BLaER1 (cell line): ENCODE results near the gene KLHDC10.
"Not testable (repeated sequence)": the region's sequence is repeated elsewhere in the genome, so short reads cannot be mapped to it uniquely, and the experiment has no call there.

ENCODE experiments used
- H3K27ac ChIP-seq: shearing (Covaris generic); formaldehyde crosslinking; 2 replicates; pipeline ENCODE4 v1.8.1; 2022
- H3K27me3 ChIP-seq: shearing (Covaris generic); formaldehyde crosslinking; 2 replicates; pipeline ENCODE4 v1.8.1; 2022
- H3K36me3 ChIP-seq: shearing (Covaris generic); formaldehyde crosslinking; 2 replicates; pipeline ENCODE4 v1.8.1; 2022
- H3K4me1 ChIP-seq: shearing (Covaris generic); formaldehyde crosslinking; 2 replicates; pipeline ENCODE4 v1.8.1; 2022
- H3K4me2 ChIP-seq: shearing (Covaris generic); formaldehyde crosslinking; 2 replicates; pipeline ENCODE4 v1.8.1; 2022
- H3K4me3 ChIP-seq: shearing (Covaris generic); formaldehyde crosslinking; 2 replicates; pipeline ENCODE4 v1.8.1; 2022
- H3K9ac ChIP-seq: shearing (Covaris generic); formaldehyde crosslinking; 2 replicates; pipeline ENCODE4 v1.8.1; 2022
- H3K9me3 ChIP-seq: shearing (Covaris generic); formaldehyde crosslinking; 2 replicates; pipeline ENCODE4 v1.8.1; 2022
- H4K20me1 ChIP-seq: shearing (Covaris generic); formaldehyde crosslinking; 2 replicates; pipeline ENCODE4 v1.8.1; 2022
- Cebpa-rat ChIP-seq: shearing (Covaris generic); IDR thresholded peaks from 2 replicates; pipeline ENCODE4 v1.8.1; 2022

The KLHDC10 gene

DNA sequence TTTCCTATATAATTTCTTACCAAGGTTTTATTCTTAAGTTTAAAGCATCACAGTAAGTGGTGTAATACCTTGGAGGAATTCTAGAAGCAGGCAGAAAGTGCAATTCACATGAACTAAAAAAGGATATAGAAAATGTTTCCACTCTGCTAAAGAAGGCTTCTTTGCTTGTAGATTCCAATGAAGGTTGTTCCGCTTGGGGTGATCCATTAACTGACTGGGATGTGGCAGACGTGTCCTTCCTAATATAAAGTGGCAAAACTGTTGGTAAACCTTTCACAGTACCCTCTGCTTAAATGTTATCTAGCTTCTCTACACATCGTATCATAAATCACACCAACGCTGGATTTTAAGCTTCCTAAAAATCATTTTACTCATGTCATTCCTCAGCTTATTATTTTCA is 21.4 kb upstream of the KLHDC10 start:
- Histone ChIP-seq H3K27ac (no peak overlapping the region), H3K36me3 (peaks cover 49% of the 10 kb centered on the region), H3K4me2 (no peak overlapping the region), H3K27me3 (no peaks in the 10 kb centered on the region), H3K9me3 (no peaks in the 10 kb centered on the region), H3K4me1 (peaks cover 15% of the 10 kb centered on the region), H3K9ac (no peak overlapping the region), H3K4me3 (no peak overlapping the region), H4K20me1 (peaks cover 4% of the 10 kb centered on the region; the same call in 1 of the 2 replicates)
- no peak for TF ChIP-seq Cebpa-rat

DNA sequence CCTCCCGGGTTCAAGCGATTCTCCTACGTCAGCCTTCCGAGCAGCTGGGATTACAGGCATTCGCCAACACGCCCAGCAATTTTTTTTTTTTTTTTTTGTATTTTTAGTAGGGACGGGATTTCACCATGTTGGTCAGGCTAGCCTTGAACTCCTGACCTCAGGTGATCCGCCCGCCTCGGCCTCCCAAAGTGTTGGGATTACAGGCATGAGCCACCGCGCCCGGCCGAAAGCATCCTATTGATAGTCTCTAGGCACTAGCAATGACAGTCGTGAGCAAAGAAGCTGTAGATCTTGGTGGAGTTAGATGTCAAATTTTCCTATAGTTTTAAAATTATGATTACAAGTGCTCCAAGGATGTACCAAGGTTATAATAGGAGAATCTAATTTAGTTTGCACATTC is 18.1 kb upstream of the KLHDC10 start:
- H3K4me3 ChIP-seq, H3K9ac ChIP-seq, H3K27me3 ChIP-seq, H4K20me1 ChIP-seq, H3K27ac ChIP-seq, H3K4me2 ChIP-seq, H3K9me3 ChIP-seq: not testable (repeated sequence)
- Histone ChIP-seq H3K4me1 (peaks cover 15% of the 10 kb centered on the region), H3K36me3 (peaks cover 15% of the 10 kb centered on the region)

DNA sequence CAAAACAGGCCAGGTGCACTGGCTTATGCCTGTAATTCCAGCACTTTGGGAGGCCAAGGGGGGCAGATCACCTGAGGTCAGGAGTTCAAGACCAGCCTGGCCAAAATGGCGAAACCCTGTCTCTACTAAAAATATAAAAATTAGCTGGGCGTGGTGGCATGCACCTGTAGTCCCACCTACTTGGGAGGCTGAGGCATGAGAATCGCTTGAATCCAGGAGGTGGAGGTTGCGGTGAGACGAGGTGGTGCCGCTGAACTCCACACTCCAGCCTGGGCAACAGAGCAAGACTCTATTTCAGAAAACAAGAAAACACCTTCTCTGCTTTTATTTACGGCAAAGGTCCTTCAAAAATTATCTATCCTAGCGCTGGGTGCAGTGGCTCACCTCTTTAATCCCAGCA is 15.1 kb upstream of the KLHDC10 start:
- H3K4me3 ChIP-seq, H3K36me3 ChIP-seq, H4K20me1 ChIP-seq, H3K4me2 ChIP-seq, H3K9me3 ChIP-seq, H3K27me3 ChIP-seq, H3K9ac ChIP-seq, H3K27ac ChIP-seq: not testable (repeated sequence)
- H3K4me1 ChIP-seq = peaks cover 17% of the 10 kb centered on the region

DNA sequence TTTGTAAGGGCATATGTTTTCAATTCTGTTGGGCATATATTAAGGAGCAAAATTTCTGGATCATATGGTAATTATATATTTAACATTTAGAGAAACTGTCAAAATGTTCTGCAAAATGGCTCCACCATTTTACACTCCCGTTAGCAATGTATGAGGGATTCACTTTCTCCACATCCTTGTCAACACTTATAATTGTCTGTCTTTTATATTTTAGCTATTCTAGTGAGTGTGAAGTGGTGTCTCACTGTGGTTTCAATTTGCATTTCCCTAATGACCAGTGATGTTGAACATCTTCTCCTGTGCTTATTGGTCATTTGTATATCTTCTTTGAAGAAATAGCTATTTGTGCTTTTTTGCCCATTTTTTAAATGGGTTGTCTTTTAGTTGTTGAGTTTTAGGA is 8.1 kb upstream of the KLHDC10 start:
- peaks cover 13% of the 10 kb centered on the region for H3K4me1 ChIP-seq
- no peak overlapping the region for H3K4me2 ChIP-seq
- no peak for TF ChIP-seq Cebpa-rat
- H3K4me3 ChIP-seq = no peak overlapping the region
- H3K27ac ChIP-seq = no peak overlapping the region
- H4K20me1 ChIP-seq = no peaks in the 10 kb centered on the region
- H3K27me3 ChIP-seq = no peaks in the 10 kb centered on the region
- no peaks in the 10 kb centered on the region for H3K9me3 ChIP-seq
- H3K9ac ChIP-seq = no peak overlapping the region
- no peaks in the 10 kb centered on the region for H3K36me3 ChIP-seq

DNA sequence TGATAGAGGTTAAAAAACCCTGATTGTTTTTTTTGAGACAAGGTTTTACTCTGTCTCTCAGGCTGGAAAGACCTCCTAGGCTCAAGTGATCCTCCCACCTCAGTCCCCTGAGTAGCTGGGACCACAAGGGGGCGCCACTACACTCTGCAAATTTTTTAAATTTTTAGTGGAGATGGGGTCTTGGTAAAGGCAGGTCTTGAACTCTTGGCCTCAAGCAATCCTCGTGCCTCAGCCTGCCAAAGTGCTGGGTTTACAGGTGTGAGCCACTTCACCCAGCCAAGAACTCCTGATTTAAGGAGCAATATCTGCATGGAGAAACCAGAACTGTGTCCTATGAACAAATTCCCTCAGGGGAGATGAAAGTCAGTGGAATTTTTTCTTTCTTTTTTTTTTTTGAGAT is 7.3 kb upstream of the KLHDC10 start:
- TF ChIP-seq Cebpa-rat = no peak
- Histone ChIP-seq H3K36me3 (no peaks in the 10 kb centered on the region), H3K4me3 (no peak overlapping the region), H3K9me3 (no peaks in the 10 kb centered on the region), H3K27ac (no peak overlapping the region), H3K4me1 (peaks cover 13% of the 10 kb centered on the region), H3K27me3 (no peaks in the 10 kb centered on the region), H3K9ac (no peak overlapping the region), H4K20me1 (no peaks in the 10 kb centered on the region), H3K4me2 (no peak overlapping the region)

DNA sequence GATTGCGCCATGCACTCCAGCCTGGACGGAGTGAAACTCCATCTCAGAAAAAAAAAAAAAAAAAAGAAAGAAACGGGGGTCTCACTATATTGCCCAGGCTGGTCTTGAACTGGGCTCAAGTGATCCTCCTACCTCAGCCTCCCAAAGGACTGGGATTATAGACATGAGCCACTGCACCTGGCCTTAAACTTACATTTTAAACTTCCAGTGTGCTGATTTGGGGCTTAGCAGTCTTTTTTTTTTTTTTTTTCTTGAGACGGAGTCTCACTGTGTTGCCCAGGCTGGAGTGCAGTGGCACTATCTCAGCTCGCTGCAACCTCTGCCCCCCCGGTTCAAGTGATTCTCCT is 5.8 kb upstream of the KLHDC10 start:
- not testable (repeated sequence) for H3K9ac ChIP-seq, H4K20me1 ChIP-seq, H3K4me2 ChIP-seq, H3K4me1 ChIP-seq, H3K27ac ChIP-seq, H3K36me3 ChIP-seq, H3K27me3 ChIP-seq, H3K9me3 ChIP-seq, H3K4me3 ChIP-seq

DNA sequence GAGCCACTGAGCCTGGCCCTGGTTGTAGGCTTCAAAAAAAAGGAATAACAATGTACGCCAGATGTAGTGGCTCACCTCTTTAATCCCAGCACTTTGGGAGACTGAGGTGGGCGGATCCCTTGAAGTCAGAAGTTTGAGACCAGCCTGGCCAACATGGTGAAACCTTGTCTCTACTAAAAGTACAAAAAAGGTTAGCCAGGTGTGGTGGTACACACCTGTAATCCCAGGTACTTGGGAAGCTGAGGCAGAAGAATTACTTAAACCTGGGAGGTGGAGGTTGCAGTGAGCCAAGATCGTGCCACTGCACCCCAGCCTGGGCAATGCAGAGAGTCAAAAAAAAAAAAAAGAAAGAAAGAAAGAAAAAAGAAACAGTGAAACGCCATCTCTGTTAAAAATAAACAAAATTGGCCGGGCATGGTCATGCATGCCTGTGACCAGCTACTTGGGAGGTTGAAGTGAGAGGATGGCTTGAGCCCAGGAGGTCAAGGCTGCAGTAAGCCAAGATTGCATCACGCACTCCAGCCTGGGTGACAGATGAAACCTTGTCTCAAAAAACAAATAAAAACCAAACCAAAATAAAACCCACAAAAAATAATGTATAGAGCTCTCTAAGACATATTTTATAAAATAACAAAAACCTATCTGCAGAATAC is 4.7 kb upstream of the KLHDC10 start:
- no peaks in the 10 kb centered on the region for H3K27me3 ChIP-seq
- H3K36me3 ChIP-seq = no peaks in the 10 kb centered on the region
- no peak overlapping the region for H3K4me2 ChIP-seq
- no peaks in the 10 kb centered on the region for H3K9me3 ChIP-seq
- no peak for TF ChIP-seq Cebpa-rat
- no peak overlapping the region for H3K27ac ChIP-seq
- peaks cover 5% of the 10 kb centered on the region; the same call in 1 of the 2 replicates for H3K4me1 ChIP-seq
- no peaks in the 10 kb centered on the region for H4K20me1 ChIP-seq
- no peak overlapping the region for H3K4me3 ChIP-seq
- H3K9ac ChIP-seq = no peak overlapping the region

DNA sequence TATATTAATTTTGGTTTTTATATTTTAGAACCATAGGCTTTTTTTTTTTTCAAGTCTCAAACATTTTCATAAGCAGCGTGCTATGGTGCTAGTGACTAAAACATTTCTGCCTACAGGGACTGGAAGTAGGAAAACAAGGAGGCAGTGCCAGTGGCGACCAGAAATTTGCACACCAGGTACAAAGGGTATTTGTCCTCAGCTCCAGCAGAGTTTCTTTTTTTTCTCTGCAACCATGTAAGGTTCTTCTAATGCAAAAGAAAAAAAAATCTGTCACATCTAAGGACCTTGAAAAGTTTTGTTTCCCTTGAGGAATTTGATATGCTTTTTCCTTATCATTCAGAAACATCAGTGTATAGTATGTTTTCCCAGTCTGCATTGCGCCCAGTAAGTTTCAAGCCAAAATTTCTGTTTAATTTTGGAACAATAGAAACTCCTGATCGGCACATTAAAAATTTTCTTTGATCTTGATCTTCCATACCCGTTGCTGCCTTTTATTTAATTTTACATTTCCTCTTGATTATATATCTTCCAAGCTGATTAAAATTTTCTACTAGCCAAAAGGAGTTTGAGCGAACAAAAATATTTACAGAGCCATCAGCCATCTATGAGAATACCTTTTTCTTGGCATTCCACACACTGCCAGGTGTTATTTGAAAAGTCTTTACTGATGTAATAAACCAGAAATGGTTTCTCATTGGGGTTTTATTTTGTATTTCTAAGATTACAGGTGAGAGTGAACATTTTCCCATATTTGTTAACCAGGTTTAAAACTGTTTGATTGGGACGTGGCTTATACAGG is 956 bp upstream of the KLHDC10 start:
- peaks cover 36% of the 10 kb centered on the region for H4K20me1 ChIP-seq
- H3K27me3 ChIP-seq = no peaks in the 10 kb centered on the region
- peak overlapping the region; percentile 91 for H3K4me3 ChIP-seq
- peak overlapping the region; percentile 46; the same call in 1 of the 2 replicates for H3K9ac ChIP-seq
- H3K4me2 ChIP-seq = peak overlapping the region; percentile 77
- H3K4me1 ChIP-seq = peaks cover 23% of the 10 kb centered on the region
- TF ChIP-seq Cebpa-rat = no peak
- H3K9me3 ChIP-seq = no peaks in the 10 kb centered on the region
- H3K27ac ChIP-seq = no peak overlapping the region
- peaks cover 10% of the 10 kb centered on the region for H3K36me3 ChIP-seq

DNA sequence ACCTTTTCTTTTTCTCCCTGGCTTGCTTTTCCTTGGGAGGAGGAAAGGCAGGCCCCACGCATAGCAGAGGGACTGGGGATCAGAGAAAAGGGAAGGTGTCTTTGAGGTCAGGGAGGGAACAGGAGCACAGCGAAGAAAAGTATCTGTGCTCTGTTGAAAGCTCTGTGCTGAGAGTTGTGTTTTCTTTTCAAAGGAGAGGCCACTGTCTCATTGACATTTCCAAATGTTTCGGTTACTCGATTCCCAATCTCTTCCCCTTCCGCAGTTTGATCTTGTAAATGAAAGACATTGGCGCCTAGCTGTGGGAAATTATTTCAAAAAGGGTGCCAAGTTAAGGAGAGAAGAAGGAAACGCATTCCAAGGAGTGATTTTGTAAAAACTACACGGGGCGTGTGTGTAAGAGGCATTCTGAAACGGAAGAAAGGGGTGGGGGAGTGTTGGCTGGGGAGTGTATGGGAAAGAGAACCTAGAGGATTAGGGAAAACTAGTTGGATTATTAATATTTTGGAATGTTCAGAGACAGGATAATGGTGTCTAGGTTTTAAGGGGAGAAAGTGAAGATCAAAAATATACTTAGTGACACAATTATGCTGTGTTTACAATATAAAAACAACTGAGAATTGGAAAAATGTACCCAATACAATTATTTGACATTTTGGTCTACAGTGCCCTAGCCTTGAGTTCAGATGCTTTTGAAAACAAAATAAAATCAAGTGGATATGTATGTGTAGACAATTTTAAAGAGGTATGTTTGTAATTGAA is 708 bp downstream of the KLHDC10 start:
- no peak for TF ChIP-seq Cebpa-rat
- peaks cover 53% of the 10 kb centered on the region for H4K20me1 ChIP-seq
- peak overlapping the region; percentile 88 for H3K9ac ChIP-seq
- no peaks in the 10 kb centered on the region for H3K27me3 ChIP-seq
- H3K4me1 ChIP-seq = peaks cover 23% of the 10 kb centered on the region
- no peaks in the 10 kb centered on the region for H3K9me3 ChIP-seq
- peaks cover 15% of the 10 kb centered on the region for H3K36me3 ChIP-seq
- H3K4me2 ChIP-seq = peak overlapping the region; percentile 95
- peak overlapping the region; percentile 72 for H3K27ac ChIP-seq
- H3K4me3 ChIP-seq = peak overlapping the region; percentile 91
